GM12878 (cell line): Measurements from ENCODE around the gene PLXNA4.

Source experiments
- CBX5 ChIP-seq: sonication (generic); IDR thresholded peaks from 2 replicates; pipeline ENCODE4 v1.6.1; 2016; ENCODE audit warnings: low read depth, moderate library complexity, mild to moderate bottlenecking, inconsistent platforms
- CTCF ChIP-seq, 3 experiments: IDR thresholded peaks in 2 of 3; conservative IDR thresholded peaks in 1 of 3; 2 replicates each; pipeline ENCODE4 v1.5.1; 2011; ENCODE audit warnings: low read depth in 3 of 3, low read length in 3 of 3, mild to moderate bottlenecking in 3 of 3, control low read depth in 2 of 3, moderate library complexity in 2 of 3, inconsistent platforms in 1 of 3, mixed read lengths in 1 of 3; ENCODE audit not compliant: control insufficient read depth in 2 of 3, insufficient read depth in 1 of 3; ENCODE audit errors: extremely low read depth in 1 of 3
- EZH2 ChIP-seq: IDR thresholded peaks from 2 replicates; pipeline ENCODE4 v1.6.1; 2012; ENCODE audit warnings: low read depth, mild to moderate bottlenecking, control low read depth, inconsistent platforms, low read length, borderline replicate concordance; ENCODE audit not compliant: control insufficient read depth

- TF ChIP-seq CTCF (IDR thresholded peaks at IDR 0.05 in 2 of 3, conservative IDR thresholded peaks at IDR 0.05 in 1 of 3; ENCODE audit: control insufficient read depth in 2 of 3, extremely low read depth in 1 of 3, insufficient read depth in 1 of 3, low read depth in 3 of 3, low read length in 3 of 3) (no peak), EZH2 (no peak), CBX5 (no peak)
These were observed 391.1 kb downstream of the PLXNA4 start for GRCh38 chr7:132185150-132185549.
